GM21381 (cell line): ENCODE measurements around the gene ZNF451.
"Not testable (repeated sequence)": the region's sequence is repeated elsewhere in the genome, so short reads cannot be mapped to it uniquely, and the experiment has no call there.

ENCODE experiments used
- ATAC-seq: cut with Tn5 transposase; IDR thresholded peaks from one replicate; pipeline ENCODE4 v1.9.1; 2021; ENCODE audit warnings: mild to moderate bottlenecking, moderate library complexity; ENCODE audit not compliant: unreplicated experiment

Gene ZNF451, protein sequence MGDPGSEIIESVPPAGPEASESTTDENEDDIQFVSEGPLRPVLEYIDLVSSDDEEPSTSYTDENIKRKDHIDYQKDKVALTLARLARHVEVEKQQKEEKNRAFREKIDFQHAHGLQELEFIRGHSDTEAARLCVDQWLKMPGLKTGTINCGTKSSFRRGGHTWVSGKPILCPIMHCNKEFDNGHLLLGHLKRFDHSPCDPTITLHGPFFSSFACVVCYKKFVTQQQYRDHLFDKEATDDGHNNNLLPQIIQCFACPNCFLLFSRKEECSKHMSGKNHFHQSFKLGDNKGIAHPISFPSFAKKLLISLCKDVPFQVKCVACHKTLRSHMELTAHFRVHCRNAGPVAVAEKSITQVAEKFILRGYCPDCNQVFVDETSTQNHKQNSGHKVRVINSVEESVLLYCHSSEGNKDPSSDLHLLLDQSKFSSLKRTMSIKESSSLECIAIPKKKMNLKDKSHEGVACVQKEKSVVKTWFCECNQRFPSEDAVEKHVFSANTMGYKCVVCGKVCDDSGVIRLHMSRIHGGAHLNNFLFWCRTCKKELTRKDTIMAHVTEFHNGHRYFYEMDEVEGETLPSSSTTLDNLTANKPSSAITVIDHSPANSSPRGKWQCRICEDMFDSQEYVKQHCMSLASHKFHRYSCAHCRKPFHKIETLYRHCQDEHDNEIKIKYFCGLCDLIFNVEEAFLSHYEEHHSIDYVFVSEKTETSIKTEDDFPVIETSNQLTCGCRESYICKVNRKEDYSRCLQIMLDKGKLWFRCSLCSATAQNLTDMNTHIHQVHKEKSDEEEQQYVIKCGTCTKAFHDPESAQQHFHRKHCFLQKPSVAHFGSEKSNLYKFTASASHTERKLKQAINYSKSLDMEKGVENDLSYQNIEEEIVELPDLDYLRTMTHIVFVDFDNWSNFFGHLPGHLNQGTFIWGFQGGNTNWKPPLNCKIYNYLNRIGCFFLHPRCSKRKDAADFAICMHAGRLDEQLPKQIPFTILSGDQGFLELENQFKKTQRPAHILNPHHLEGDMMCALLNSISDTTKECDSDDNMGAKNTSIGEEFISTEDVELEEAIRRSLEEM

GRCh38 chr6:57089687-57090457, at the start of gene ZNF451:
Gene ZNF451, plus strand, starts transcription at chr6:57090188. Its CDS starts 66 bp downstream, at chr6:57090254.
- ATAC-seq, result peak; percentile 95

DNA sequence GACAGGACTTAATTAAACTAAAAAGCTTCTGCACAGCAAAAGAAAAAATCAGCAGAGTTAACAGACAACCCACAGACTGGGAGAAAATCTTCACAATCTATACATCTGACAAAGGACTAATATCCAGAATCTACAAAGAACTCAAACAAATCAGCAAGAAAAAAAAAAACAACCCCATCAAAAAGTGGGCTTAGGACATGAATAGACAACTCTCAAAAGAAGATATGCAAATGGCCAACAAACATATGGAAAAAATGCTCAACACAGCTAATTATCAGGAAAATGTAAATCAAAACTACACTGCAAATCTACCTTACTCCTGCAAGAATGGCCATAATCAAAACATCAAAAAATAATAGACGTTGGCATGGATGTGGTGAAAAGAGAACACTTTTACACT, 45.9 kb upstream of the ZNF451 start:
- not testable (repeated sequence) for ATAC-seq

GRCh38 chr6:57044568-57044967, 45.4 kb upstream of the ZNF451 start:
- ATAC-seq, result no peak

GRCh38 chr6:57046332-57047256, 43.4 kb upstream of the ZNF451 start, which contains the start of gene KIAA1586:
Gene KIAA1586, plus strand, starts transcription at chr6:57046693. Its CDS starts 63 bp downstream, at chr6:57046756.
- ATAC-seq, result peak; percentile 97

DNA sequence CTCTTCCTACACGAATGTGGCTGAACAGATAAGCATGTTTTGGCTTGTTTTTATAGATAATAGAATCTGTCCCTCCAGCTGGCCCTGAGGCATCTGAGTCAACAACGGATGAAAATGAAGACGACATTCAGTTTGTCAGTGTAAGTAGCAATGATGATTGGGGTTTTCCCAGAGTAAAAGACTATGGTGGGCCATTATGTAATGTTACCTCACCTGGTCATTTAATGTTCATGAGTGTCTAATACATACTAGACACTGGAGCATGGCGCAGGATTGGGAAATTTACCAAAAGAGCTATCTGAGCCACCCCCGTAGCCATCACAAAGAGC, 42.8 kb upstream of the ZNF451 start:
- peak; percentile 17 for ATAC-seq

DNA sequence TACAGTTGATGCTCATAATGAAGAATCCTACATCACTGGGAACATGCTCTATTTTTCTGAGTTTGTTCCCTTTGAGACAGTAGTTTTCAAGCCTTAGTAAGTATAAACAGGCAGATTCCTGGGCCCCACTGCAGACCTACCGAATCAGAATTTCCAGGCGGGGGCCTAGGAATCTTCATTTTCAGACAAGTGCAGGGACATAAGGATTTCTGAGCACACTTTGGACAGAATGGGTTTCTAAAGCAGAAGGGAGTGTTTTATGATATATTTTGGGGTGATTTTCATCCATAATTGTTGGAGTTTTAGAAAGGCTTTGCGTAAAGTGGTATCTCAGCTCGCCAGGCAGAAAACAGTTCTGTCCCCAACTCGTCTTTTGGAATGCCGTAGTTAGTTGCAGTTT, 42.1 kb upstream of the ZNF451 start:
- not testable (repeated sequence) for ATAC-seq

DNA sequence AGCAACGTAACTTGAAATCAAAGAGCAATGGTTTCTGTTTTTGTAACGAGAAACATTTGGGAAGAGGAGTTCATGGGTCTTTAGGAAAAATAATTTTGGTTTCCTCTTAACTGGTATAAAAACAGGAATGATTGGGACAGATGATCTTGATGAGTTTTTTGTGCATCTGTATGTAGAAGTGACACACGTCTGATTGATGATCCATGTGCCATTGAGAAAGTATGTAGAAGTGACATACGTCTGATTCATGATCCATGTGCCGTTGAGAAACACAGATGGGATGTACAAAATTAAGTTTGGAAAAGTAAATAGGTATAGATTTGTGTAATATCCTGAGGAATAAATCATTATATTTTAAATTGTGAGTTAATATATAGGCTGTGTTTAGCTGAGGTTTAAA, 41.4 kb upstream of the ZNF451 start:
- no peak for ATAC-seq

- ATAC-seq, result no peak
Measured at GRCh38 chr6:57063847-57064246, 26.1 kb upstream of the ZNF451 start.

DNA sequence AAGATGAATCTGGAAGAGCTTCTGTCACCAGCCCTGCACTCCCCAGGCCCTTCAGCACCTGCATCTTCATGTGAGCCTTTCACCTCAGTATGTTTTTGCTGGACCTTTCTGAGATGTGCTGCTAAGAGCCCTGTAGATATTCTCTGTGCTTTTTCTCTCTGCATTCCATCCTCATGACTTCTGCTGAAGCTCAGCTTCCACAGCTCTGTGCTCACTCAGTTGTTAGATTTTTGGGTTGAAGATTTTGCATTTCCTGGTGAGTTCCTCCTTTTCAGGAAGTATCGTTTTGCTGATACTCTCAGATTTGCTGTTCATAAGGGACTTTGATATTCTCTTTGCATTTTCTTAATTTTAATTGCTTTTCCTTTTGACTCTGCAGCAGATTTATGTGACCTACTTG, 25.2 kb upstream of the ZNF451 start:
- no peak for ATAC-seq

- no peak for ATAC-seq
Measured at GRCh38 chr6:57068061-57068460, 21.9 kb upstream of the ZNF451 start.

DNA sequence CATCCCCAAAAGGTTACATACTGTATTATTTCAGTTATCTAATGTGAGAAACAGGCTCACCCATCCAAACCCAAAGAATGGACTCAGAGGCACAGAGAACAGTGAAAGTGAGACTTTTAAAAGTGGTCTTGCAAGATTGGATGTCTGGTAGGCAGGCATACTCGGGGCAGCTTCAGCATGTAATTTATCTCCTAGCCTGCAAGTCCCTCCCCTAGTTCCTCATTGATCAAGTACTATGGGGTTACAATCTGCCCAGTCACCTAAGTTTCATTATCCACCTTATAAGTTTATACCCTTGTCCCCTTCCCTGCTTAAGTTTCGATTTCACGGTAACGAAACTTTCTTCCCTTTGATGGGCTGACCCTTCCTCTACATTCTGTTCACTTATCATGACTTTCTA, 20.8 kb upstream of the ZNF451 start:
- no peak for ATAC-seq

- ATAC-seq, result no peak
Measured at GRCh38 chr6:57069920-57070331, 20.1 kb upstream of the ZNF451 start.

- ATAC-seq, result no peak
Measured at GRCh38 chr6:57072108-57072507, 17.9 kb upstream of the ZNF451 start.

- no peak for ATAC-seq
Measured at GRCh38 chr6:57074383-57074782, 15.6 kb upstream of the ZNF451 start.

GRCh38 chr6:57075092-57075491, 14.9 kb upstream of the ZNF451 start:
- ATAC-seq, result no peak

GRCh38 chr6:57078531-57079207, 11.3 kb upstream of the ZNF451 start:
- no peak for ATAC-seq

- ATAC-seq, result no peak
Measured at GRCh38 chr6:57085471-57085870, 4.5 kb upstream of the ZNF451 start.

GRCh38 chr6:57086843-57087242, 3.1 kb upstream of the ZNF451 start:
- ATAC-seq, result no peak

GRCh38 chr6:57087916-57088315, 2.1 kb upstream of the ZNF451 start:
- no peak for ATAC-seq
